Glutamatergic neuron (in vitro differentiated cells): ENCODE data around the gene GPC6. TPM values are rescaled to one million over a fixed set of nuclear protein-coding genes. Genes with fewer than 3 reads are reported as not detected.

Experiments used
- DNase-seq: peaks from one replicate; pipeline ENCODE4 v3.0.0; 2022
- H3K27ac Mint-ChIP-seq: one replicate; pipeline ENCODE4 v1.8.0; 2020; ENCODE audit warnings: mild to moderate bottlenecking, mixed read lengths, inconsistent platforms; ENCODE audit not compliant: unreplicated experiment
- H3K27me3 Mint-ChIP-seq: one replicate; pipeline ENCODE4 v1.8.0; 2020; ENCODE audit warnings: mild to moderate bottlenecking, moderate library complexity, mixed read lengths, inconsistent platforms; ENCODE audit not compliant: unreplicated experiment
- H3K36me3 Mint-ChIP-seq: one replicate; pipeline ENCODE4 v1.8.0; 2020; ENCODE audit warnings: mild to moderate bottlenecking, mixed read lengths, inconsistent platforms; ENCODE audit not compliant: unreplicated experiment
- H3K4me1 Mint-ChIP-seq: one replicate; pipeline ENCODE4 v1.8.0; 2020; ENCODE audit warnings: mild to moderate bottlenecking, low read depth, mixed read lengths, inconsistent platforms; ENCODE audit not compliant: unreplicated experiment
- H3K4me3 Mint-ChIP-seq: one replicate; pipeline ENCODE4 v1.8.0; 2020; ENCODE audit warnings: mild to moderate bottlenecking, mixed read lengths, inconsistent platforms; ENCODE audit not compliant: unreplicated experiment
- H3K9me3 Mint-ChIP-seq: one replicate; pipeline ENCODE4 v1.8.0; 2020; ENCODE audit warnings: mild to moderate bottlenecking, moderate library complexity, mixed read lengths, inconsistent platforms; ENCODE audit not compliant: unreplicated experiment
- total RNA-seq: library from RNA; stranded (reverse); fragmentation: NEBNext Ultra II Directional; extraction: Animal tissue kit (Norgen Biotek cat#: 25700); gene quantifications from one replicate; pipeline ENCODE4 v1.2.1, GENCODE V29; 2021; ENCODE audit not compliant: unreplicated experiment
- TF ChIP-seq, protein P1 (sequence below): fragments of 200-600 bp; sonication (generic); IDR thresholded peaks from one replicate; pipeline ENCODE4 v1.5.0; 2021; ENCODE audit not compliant: partially characterized antibody, unreplicated experiment

The GPC6 gene
- total RNA-seq, 1 donor from 2014 or later = 11.8 TPM

DNA sequence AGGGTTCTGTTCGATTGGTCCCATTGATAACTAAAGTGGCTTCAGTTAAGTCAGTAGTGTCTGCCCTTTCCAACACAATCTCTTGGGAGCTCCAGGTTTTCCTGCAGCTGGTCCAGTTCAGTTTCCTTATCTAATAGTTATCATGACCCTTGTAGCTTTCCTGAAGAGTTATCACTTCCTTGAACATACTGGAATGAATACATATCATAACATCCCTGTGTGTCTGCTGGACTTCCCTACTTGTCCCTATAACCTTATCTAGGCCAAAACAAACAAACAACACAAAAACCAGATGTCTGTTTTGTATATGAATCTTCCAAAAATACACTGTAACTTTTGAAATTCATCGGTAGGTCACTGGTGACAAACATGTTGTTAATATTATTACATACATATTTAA, 1085.3 kb downstream of the GPC6 start:
- TF ChIP-seq, protein P1, sequence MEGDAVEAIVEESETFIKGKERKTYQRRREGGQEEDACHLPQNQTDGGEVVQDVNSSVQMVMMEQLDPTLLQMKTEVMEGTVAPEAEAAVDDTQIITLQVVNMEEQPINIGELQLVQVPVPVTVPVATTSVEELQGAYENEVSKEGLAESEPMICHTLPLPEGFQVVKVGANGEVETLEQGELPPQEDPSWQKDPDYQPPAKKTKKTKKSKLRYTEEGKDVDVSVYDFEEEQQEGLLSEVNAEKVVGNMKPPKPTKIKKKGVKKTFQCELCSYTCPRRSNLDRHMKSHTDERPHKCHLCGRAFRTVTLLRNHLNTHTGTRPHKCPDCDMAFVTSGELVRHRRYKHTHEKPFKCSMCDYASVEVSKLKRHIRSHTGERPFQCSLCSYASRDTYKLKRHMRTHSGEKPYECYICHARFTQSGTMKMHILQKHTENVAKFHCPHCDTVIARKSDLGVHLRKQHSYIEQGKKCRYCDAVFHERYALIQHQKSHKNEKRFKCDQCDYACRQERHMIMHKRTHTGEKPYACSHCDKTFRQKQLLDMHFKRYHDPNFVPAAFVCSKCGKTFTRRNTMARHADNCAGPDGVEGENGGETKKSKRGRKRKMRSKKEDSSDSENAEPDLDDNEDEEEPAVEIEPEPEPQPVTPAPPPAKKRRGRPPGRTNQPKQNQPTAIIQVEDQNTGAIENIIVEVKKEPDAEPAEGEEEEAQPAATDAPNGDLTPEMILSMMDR = no peak
- no peak for DNase-seq
- Mint-ChIP-seq H3K4me3 (no peak overlapping the region), H3K4me1 (peaks cover 71% of the 10 kb centered on the region), H3K36me3 (no peaks in the 10 kb centered on the region), H3K27ac (peak overlapping the region; percentile 59), H3K27me3 (no peaks in the 10 kb centered on the region), H3K9me3 (no peaks in the 10 kb centered on the region)

DNA sequence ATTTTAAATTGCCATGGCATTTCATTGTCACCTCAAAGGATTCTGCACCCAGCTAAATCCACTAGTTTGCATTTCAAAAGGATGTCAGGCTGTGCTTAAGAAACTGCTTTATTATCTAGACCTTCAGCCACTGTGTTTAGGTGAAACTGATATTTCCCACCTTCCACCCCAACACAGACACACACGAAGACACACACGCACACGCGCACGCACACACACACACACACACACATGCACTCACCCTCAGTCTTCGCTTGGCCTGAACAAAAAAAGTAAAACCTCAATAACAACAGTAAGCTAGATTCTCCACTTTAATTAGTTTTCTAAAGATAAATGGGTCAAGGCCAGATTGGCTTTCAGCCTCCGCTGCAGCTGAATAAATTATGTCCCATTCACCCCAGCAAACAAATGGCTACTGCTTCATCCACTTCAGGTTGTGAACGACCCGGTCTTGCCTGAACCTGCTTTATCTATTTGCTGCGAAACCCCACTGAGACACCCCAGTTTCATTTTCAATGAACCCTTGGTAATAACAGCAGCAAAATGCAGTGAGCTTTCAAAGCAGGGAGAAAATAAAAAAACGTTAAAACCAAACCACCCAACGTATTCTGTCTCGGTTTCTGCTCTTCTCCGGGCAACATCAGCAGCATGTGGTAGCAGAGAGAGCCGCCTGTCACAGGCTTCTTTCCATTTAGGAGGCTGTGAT, 1086.1 kb downstream of the GPC6 start:
- TF ChIP-seq, protein P1 = no peak
- Mint-ChIP-seq H3K4me1 (peaks cover 70% of the 10 kb centered on the region), H3K36me3 (no peaks in the 10 kb centered on the region), H3K9me3 (no peaks in the 10 kb centered on the region), H3K27me3 (no peaks in the 10 kb centered on the region), H3K4me3 (peak overlapping the region; percentile 10), H3K27ac (peak overlapping the region; percentile 82)
- no peak for DNase-seq

DNA sequence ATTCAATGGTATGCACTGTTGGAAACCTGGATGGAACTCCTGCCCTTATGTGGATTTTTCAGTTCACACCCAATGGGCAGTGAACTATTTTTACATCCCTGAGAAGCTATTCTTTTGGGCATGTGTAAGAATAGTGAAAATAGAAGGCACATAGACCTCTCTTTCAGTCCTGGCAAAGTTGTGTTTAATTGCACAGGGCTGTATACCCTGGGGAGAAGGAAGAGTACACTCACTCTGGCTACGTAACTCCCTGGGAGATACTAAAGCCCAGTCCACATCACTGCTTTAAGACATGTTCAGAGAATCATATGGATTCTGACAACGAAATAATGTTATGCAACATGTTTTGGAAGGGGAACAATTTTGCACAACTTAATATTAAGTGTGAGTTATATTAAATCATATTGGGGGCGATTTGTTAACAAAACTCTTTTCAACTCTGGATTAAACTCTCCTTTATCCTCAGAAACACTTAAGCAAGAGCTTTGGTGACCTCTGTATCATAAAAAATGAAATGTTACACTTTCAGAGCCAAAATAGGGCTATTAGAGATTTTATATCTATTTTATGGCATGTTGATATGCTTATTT, 1086.8 kb downstream of the GPC6 start:
- H3K27ac Mint-ChIP-seq = peak overlapping the region; percentile 77
- no peaks in the 10 kb centered on the region for H3K27me3 Mint-ChIP-seq
- no peak for DNase-seq
- no peaks in the 10 kb centered on the region for H3K9me3 Mint-ChIP-seq
- peak overlapping the region; percentile 68 for H3K4me3 Mint-ChIP-seq
- H3K36me3 Mint-ChIP-seq = no peaks in the 10 kb centered on the region
- H3K4me1 Mint-ChIP-seq = peaks cover 62% of the 10 kb centered on the region
- TF ChIP-seq, protein P1 = no peak

DNA sequence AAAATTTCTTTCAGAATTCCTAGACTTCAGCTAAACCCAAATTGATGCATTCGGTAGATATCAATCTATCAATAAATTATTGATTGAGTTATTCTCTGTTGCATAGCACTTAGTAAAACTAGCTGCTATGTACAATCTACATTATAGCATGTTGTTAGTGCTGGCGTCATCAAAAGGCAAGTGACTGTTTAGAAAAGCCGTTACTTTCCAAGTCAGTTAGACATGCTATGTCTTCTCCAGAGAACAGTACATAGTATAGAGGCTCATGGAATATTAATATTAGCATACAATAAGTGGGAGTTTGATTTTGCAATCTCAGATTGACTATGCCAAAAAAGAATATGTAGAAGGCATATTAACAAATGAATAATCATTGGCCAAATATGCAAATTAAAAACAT, 1087.3 kb downstream of the GPC6 start:
- Mint-ChIP-seq H3K27me3 (no peaks in the 10 kb centered on the region), H3K36me3 (no peaks in the 10 kb centered on the region)
- DNase-seq = no peak

DNA sequence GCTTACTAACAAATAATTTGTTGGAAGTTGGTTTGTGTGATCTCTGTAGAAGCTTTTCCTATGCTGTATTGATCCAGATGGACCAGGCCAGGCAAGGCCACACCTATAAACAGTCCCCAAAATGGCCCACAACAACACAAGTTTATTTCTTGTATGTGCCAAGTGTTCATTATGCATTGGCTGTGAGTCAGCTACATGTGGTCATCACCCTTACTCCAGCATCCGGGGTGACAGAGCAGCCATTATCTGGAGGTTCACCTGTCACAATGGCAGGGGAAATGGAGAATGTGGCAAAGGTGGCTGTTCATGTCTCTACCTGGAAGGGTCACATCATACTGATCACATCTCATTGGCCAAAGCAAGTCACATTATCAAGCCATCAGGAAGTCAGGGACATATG, 1088.6 kb downstream of the GPC6 start:
- Mint-ChIP-seq H3K9me3 (no peaks in the 10 kb centered on the region), H3K36me3 (no peaks in the 10 kb centered on the region), H3K27ac (no peak overlapping the region), H3K4me1 (peaks cover 52% of the 10 kb centered on the region), H3K27me3 (peaks cover 1% of the 10 kb centered on the region), H3K4me3 (no peak overlapping the region)
- TF ChIP-seq, protein P1 = no peak
- no peak for DNase-seq

More for the DNA sequence above, 1087.3 kb downstream of the GPC6 start:
- Mint-ChIP-seq H3K9me3 (no peaks in the 10 kb centered on the region), H3K27ac (no peak overlapping the region), H3K4me1 (peaks cover 57% of the 10 kb centered on the region), H3K4me3 (no peak overlapping the region)
- TF ChIP-seq, protein P1 = no peak
